ENCODE results near the gene ZNF394.
"Not testable (repeated sequence)": the region's sequence is repeated elsewhere in the genome, so short reads cannot be mapped to it uniquely, and the experiment has no call there.

Gene ZNF394

GRCh38 chr7:99499721-99500636 lies at the start of gene ZNF394:
TSS of gene ZNF394 (minus strand) at chr7:99500281. CDS start at chr7:99500093, 188 bp downstream.
- DNase-seq (ENCODE audit: low read depth) = peak; percentile 84

- DNase-seq (ENCODE audit: low read depth) = not testable (repeated sequence)
Measured at GRCh38 chr7:99549545-99549944, 49.5 kb upstream of the ZNF394 start.

DNA sequence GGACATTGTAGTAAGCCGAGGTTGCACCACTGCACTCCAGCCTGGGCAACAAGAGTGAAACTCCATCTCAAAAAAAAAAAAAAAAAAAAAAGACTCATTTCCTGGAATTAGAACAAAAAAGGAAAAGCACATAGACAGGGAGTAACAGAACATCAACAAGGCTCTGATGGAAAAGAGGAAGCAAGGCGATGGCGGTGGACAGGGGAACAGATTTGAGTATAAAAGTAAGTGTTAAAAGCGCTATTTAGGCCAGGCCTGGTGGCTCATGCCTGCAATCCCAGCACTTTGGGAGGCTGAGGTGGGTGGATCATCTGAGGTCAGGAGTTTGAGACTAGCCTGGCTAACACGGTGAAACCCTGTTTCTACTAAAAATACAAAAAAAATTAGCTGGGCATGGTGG lies 45.2 kb upstream of the ZNF394 start:
- not testable (repeated sequence) for DNase-seq (ENCODE audit: low read depth)

DNA sequence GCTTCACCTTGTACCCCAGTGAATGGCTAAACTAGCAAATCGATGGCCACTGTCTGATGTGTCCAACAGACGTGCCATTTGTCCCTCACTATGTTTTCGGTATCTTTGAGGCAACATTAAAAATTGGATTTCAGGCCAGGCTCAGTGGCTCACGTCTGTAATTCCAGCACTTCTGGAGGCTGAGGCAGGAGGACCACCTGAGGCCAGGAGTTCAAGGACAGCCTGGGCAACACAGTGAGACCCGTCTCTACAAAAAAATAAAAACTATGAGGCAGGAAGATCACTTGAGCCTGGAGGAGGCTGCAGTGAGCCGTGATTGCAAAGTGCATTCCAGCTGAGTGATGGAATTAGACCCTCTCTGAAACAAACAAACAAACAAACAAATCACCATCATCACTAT lies 43.8 kb upstream of the ZNF394 start:
- no peak for DNase-seq (ENCODE audit: low read depth)

DNA sequence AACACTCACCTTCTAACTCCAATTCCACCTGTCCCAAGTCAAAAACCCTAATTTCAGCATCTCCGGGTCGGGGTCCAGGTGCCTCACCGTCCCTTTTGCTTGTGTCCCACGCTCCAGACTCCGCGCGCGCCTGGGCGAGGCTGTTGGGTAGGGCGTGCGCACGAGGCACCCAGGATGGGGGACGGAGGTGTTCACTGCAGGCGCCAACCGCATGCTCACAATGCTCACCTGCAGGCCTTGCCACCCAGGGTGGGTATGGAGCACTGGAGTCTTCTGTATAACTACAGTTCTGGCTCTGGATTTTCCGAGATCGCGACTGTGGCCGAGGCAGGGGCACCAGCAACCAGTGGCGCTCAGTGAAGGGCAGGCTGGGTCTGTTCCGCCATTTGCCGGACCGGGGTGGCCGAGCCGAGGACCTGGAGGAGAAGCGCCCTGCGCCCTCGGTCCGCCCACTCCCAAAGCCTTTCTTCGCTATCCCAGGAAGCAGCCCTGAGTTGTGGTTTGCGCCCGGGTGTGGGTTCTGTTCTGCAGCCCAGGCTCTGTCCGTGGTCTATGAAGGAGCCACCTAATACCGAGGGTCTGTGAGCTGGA lies 43.1 kb upstream of the ZNF394 start:
- DNase-seq (ENCODE audit: low read depth) = no peak

GRCh38 chr7:99541212-99541611 lies 41.1 kb upstream of the ZNF394 start:
- no peak for DNase-seq (ENCODE audit: low read depth)

DNA sequence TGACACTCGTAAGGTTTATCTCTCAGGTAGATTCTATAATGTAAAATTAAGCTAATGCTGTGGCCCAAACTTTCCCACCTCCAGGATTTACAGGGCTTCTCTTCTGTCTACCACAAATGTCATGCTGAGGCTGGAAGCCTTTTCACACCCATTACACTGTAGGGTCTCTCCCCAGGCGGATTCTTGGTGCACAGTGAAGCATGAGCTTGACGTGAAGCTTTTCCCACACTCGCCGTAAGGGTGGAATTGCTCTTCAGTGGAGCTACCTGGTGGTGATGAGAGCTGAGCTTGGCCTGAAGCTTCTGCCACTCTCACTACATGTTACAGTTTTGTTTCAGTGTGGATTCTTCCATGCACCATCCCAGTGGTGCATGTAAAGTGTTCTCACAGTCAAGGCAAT lies 40.5 kb upstream of the ZNF394 start:
- DNase-seq (ENCODE audit: low read depth) = no peak

GRCh38 chr7:99539213-99539811 lies 39.2 kb upstream of the ZNF394 start:
- no peak for DNase-seq (ENCODE audit: low read depth)

DNA sequence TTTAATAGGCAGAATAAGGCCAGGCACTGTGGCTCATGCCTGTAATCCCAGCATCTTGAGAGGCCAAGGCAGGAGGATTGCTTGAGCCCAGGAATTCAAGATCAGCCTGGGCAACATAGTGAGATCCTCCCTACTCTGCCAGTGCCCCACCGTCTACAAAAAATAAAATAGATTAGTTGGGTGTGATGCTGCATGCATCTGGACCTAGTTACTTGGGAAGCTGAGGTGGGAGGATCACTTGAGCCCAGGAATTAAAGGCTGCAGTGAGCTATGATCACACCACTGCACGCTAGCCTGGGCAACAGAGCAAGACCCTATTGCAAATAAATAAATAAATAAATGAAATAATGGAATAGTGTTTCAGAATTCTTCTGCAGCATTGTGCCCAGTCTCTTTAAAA lies 35.6 kb upstream of the ZNF394 start:
- no peak for DNase-seq (ENCODE audit: low read depth)

GRCh38 chr7:99531354-99531765 lies 31.3 kb upstream of the ZNF394 start:
- no peak for DNase-seq (ENCODE audit: low read depth)

GRCh38 chr7:99525713-99526440 lies 25.8 kb upstream of the ZNF394 start:
- DNase-seq (ENCODE audit: low read depth) = no peak

- DNase-seq (ENCODE audit: low read depth) = no peak
Measured at GRCh38 chr7:99521399-99521798, 21.3 kb upstream of the ZNF394 start.

GRCh38 chr7:99514050-99514449 lies 14.0 kb upstream of the ZNF394 start:
- DNase-seq (ENCODE audit: low read depth) = no peak

GRCh38 chr7:99505324-99505662 lies 5.2 kb upstream of the ZNF394 start:
- no peak for DNase-seq (ENCODE audit: low read depth)

- peak; percentile 96 for DNase-seq (ENCODE audit: low read depth)
Measured at GRCh38 chr7:99504603-99505323, 4.7 kb upstream of the ZNF394 start, which contains the start of gene ZKSCAN5. TSS of gene ZKSCAN5 (plus strand) at chr7:99504662. CDS start at chr7:99506045, 1,383 bp downstream.

- no peak for DNase-seq (ENCODE audit: low read depth)
Measured at GRCh38 chr7:99504281-99504602, 4.2 kb upstream of the ZNF394 start.

GRCh38 chr7:99501236-99501635 lies 1.2 kb upstream of the ZNF394 start:
- not testable (repeated sequence) for DNase-seq (ENCODE audit: low read depth)

DNA sequence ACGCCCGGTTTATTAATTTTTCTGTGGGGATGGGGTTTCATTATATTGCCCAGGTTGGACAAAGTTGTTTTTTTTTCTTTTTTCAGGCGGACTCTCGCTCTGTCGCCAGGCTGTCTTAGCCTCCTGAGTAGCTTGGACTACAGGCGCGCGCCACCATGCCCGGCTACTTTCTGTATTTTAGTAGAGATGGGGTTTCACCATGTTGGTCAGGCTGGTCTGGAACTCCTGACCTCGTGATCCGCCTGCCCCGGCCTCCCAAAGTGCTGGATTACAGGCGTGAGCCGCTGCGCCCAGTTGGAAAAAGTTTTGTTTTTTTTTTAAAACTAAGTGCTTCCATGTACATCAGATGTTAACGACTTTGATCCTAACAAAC lies 542 bp upstream of the ZNF394 start:
- no peak for DNase-seq (ENCODE audit: low read depth)

DNA sequence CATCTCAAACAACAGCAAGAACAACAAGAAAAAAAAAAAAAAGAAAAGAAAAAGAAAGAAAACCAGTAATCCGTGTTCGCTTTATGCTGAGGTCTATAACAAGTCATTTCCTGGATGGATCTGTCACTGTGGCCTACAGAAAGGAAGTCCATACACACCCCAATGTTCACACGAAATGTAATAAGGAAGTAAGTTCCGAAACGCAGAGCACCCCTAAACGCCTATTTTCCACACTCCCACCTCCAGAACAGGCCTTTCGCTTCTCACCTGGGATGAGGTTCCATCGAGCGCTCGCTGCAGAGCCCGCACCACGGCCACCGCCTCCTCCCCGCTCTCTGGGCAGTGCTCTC lies 735 bp downstream of the ZNF394 start:
- no peak for DNase-seq (ENCODE audit: low read depth)

- DNase-seq (ENCODE audit: low read depth) = no peak
Measured at GRCh38 chr7:99498546-99498944, 1.5 kb downstream of the ZNF394 start.

DNA sequence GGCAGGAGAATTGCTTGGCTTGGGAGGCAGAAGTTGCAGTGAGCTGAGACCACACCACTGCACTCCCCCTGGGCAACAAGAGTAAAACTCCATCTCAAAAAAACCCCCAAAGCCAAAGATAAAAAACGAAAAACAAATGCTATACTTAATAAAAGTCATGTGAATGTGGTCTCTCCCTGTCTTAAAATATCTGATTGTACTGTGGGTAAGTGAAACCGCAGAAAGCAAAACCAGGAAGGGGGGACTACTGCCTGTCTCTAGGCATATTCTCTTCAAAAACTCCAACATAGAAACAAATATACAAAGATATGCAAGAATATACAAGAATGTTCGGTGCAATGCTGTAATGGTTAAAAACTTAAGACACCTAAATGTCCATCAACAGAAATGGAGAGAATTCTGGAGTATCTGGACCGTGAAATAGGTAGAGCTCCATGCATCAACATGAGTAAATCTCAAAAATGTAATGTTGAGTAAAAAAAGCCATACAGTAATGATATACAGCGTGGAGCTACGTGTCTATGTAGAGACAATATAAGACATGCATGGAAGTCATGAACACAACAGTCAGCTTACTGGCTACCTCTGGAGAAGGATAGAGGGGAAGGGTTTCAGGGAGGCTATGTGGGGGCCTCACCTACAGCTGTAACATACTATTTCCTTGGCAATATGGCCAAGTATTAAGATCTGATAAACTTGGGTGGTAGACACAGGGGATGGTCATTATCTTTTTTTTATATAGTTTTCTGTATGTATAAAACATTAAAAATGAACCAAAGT lies 2.1 kb downstream of the ZNF394 start:
- DNase-seq (ENCODE audit: low read depth) = no peak

Data from activated gamma-delta T cell treated with anti-CD3 and anti-CD28 coated beads, Interleukin-2, amount 50 U/mL, for 16 hours (primary cell).